Prostate gland (tissue), 2 donors: Measurements from ENCODE around the gene INSRR. TPM values are rescaled to one million over a fixed set of nuclear protein-coding genes. Genes with fewer than 3 reads are reported as not detected.

Experiments
- DNase-seq: peaks from one replicate; pipeline ENCODE4 v3.0.0-alpha.2; 2019; ENCODE audit warnings: low spot score
- H3K27ac ChIP-seq, 2 donors: fragments of 200-600 bp; sonication (generic); 2 replicates each; pipeline ENCODE4 v1.5.1; 2017 to 2019
- H3K27me3 ChIP-seq: fragments of 200-600 bp; sonication (generic); replicated peaks from 2 replicates; pipeline ENCODE4 v1.5.1; 2019; ENCODE audit not compliant: insufficient read depth
- H3K36me3 ChIP-seq, 2 donors: fragments of 200-600 bp; sonication (generic); 1 replicate in 1 of 2; 2 replicates in 1 of 2; pipeline versions ENCODE4 v1.5.1 to v1.8.1; 2017 to 2019
- H3K4me1 ChIP-seq: fragments of 200-600 bp; sonication (generic); replicated peaks from 2 replicates; pipeline ENCODE4 v1.5.1; 2019
- H3K4me3 ChIP-seq, 2 donors: fragments of 200-600 bp; sonication (generic); 2 replicates each; pipeline ENCODE4 v1.5.1; 2017 to 2019
- H3K9me3 ChIP-seq: fragments of 200-600 bp; sonication (generic); 2 replicates; pipeline ENCODE4 v1.5.1; 2017
- POLR2A ChIP-seq: fragments of 450-650 bp; IDR thresholded peaks from one replicate; pipeline ENCODE4 v1.6.1; 2016; ENCODE audit warnings: antibody characterized with exemption, mild to moderate bottlenecking
- POLR2AphosphoS5 ChIP-seq: sonication (generic); formaldehyde crosslinking; IDR thresholded peaks from one replicate; pipeline ENCODE4 v1.6.1; 2017; ENCODE audit warnings: antibody characterized with exemption
- whole genome bisulfite sequencing: methylation state at CpG from one replicate; pipeline ENCODE4 v1.1.5; 2018; 5-methylcytosine and 5-hydroxymethylcytosine counted together
- intact Hi-C: fragments of 100-400 bp; cut with DNase I; formaldehyde crosslinking; loops from one replicate; pipeline ENCODE4 v1.14.2; 2022
- total RNA-seq, 2 donors: library from RNA; depleted of rRNA; stranded (reverse); fragments of >200 nt; gene quantifications; one replicate each; pipeline ENCODE4 v1.1.0, GENCODE V29; 2016
- TF ChIP-seq, protein P1 (sequence below), 4 experiments: fragments of 200-600 bp in 2 of 4; fragments of 450-650 bp in 2 of 4; sonication (generic) in 2 of 4; IDR thresholded peaks; 1 replicate in 3 of 4; 2 replicates in 1 of 4; pipeline ENCODE4 v1.5.1; 2016 to 2019; ENCODE audit warnings: antibody characterized with exemption in 4 of 4, mild to moderate bottlenecking in 2 of 4, moderate library complexity in 2 of 4

INSRR gene
- total RNA-seq, 2 donors from 2014 or later = 0.18 to 3.0 TPM

GRCh38 chr1:156809711-156810366 lies 49.1 kb downstream of the INSRR start:
- no peak for DNase-seq
- TF ChIP-seq POLR2A (no peak), POLR2AphosphoS5 (no peak)
- TF ChIP-seq, protein P1, sequence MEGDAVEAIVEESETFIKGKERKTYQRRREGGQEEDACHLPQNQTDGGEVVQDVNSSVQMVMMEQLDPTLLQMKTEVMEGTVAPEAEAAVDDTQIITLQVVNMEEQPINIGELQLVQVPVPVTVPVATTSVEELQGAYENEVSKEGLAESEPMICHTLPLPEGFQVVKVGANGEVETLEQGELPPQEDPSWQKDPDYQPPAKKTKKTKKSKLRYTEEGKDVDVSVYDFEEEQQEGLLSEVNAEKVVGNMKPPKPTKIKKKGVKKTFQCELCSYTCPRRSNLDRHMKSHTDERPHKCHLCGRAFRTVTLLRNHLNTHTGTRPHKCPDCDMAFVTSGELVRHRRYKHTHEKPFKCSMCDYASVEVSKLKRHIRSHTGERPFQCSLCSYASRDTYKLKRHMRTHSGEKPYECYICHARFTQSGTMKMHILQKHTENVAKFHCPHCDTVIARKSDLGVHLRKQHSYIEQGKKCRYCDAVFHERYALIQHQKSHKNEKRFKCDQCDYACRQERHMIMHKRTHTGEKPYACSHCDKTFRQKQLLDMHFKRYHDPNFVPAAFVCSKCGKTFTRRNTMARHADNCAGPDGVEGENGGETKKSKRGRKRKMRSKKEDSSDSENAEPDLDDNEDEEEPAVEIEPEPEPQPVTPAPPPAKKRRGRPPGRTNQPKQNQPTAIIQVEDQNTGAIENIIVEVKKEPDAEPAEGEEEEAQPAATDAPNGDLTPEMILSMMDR (IDR thresholded peaks at IDR 0.05) = no peak
- H3K36me3 ChIP-seq = no peaks in the 10 kb centered on the region
- H3K4me1 ChIP-seq = peaks cover 9% of the 10 kb centered on the region
- no peaks in the 10 kb centered on the region for H3K9me3 ChIP-seq
- WGBS = 92% methylated on average over 7 of the region's 7 CpGs
- H3K4me3 ChIP-seq = no peak overlapping the region
- intact Hi-C loops = no loop called here
- H3K27me3 ChIP-seq = no peaks in the 10 kb centered on the region
- no peak overlapping the region for H3K27ac ChIP-seq

- intact Hi-C loops = no loop called here
- Histone ChIP-seq H3K4me3 (no peak overlapping the region), H3K36me3 (no peaks in the 10 kb centered on the region), H3K27ac (no peak overlapping the region), H3K9me3 (no peaks in the 10 kb centered on the region), H3K27me3 (no peaks in the 10 kb centered on the region), H3K4me1 (peaks cover 9% of the 10 kb centered on the region)
- TF ChIP-seq, protein P1 (IDR thresholded peaks at IDR 0.05) = no peak
- TF ChIP-seq POLR2AphosphoS5 = no peak
- TF ChIP-seq POLR2A = no peak
- DNase-seq = no peak
- 95% methylated on average over 10 of the region's 10 CpGs for WGBS
These were observed 49.6 kb downstream of the INSRR start for GRCh38 chr1:156809281-156809680.

DNA sequence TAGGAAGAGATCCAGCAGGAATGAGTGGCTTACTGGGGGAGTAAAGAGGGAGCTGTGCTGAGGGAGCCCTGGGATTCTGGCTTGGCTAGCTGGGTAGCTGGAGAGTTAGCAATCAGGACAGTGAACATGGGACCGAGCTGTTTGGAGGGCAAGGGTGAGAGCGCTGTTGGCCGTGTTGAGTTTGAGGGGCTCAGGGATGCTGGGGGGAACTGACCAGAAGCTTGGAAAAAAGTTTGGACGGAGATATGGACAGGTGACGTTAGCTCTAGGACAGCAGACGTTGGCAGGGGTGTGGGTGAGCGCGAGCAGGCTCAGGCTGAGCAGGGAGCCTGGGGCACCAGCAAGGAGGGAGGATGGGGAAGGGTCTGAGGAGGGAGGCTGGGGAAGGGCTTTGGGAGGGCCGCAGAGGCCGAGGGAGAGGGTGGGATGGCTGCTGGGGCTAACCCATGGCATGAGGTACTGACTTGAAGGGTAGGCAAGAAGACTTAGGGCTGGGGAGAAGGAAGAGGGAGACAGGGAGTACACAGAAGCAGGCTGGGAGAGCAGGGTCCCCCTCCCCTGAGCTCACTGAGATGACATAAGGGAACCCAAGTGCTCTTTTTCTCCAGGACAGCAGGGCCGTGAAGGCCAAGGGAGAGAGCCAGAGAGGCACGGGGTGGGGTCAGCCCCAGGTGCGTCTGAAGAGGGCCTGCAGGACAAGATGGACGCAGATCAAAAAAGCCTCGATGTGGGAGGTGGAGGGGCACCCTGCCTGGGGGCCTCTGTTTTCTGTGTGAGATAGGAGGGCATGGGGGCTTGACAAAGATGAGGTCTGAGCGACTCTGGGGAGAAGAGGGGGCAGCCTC lies 50.5 kb downstream of the INSRR start:
- H3K36me3 ChIP-seq = no peaks in the 10 kb centered on the region
- H3K27me3 ChIP-seq = no peaks in the 10 kb centered on the region
- intact Hi-C loops = no loop called here
- DNase-seq = no peak
- H3K9me3 ChIP-seq = no peaks in the 10 kb centered on the region
- H3K4me1 ChIP-seq = peaks cover 4% of the 10 kb centered on the region
- WGBS = 90% methylated on average over 16 of the region's 16 CpGs
- H3K4me3 ChIP-seq = no peak overlapping the region
- TF ChIP-seq, protein P1 (IDR thresholded peaks at IDR 0.05) = no peak
- TF ChIP-seq POLR2AphosphoS5 (no peak), POLR2A (no peak)
- H3K27ac ChIP-seq = no peak overlapping the region

DNA sequence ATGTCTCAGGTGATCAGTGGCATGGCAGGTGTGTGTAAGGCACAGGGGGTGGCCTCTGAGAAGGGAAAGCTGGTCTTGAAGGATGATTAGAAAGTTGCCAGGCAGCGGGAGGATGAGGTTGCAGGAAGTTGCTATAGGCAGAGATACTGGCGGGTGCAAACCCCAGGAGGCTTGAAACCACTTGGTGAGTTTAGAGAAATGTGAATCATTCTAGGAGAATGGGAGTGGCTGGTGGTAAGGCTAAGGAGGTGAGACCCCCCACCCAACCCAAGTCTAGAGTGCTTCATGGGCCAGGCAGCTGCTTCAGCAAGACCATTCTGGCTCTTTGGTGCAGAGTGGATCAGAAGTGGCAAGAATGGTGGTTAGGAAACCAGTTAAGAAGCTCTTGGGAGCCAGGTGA lies 51.3 kb downstream of the INSRR start:
- TF ChIP-seq, protein P1 (IDR thresholded peaks at IDR 0.05) = no peak
- no peak for TF ChIP-seq POLR2A
- Histone ChIP-seq H3K36me3 (no peaks in the 10 kb centered on the region), H3K4me3 (no peak overlapping the region), H3K27ac (no peak overlapping the region), H3K9me3 (no peaks in the 10 kb centered on the region), H3K27me3 (no peaks in the 10 kb centered on the region), H3K4me1 (peaks cover 4% of the 10 kb centered on the region)
- intact Hi-C loops = no loop called here
- 81% methylated on average over 2 of the region's 2 CpGs for WGBS
- no peak for DNase-seq
